Karpas-422 (cell line): Measurements from ENCODE around the gene RUSC1. TPM values are rescaled to one million over a fixed set of nuclear protein-coding genes. Genes with fewer than 3 reads are reported as not detected.
"Not testable (repeated sequence)": the region's sequence is repeated elsewhere in the genome, so short reads cannot be mapped to it uniquely, and the experiment has no call there.

Source experiments
- DNase-seq: peaks from one replicate; pipeline ENCODE4 v3.0.0-alpha.2; 2015
- H2AFZ ChIP-seq: fragments of 200-600 bp; sonication (generic); 2 replicates; pipeline ENCODE4 v1.6.1; 2014; ENCODE audit warnings: antibody characterized with exemption, low read length, mixed read lengths
- H3K27ac ChIP-seq: fragments of 200-600 bp; sonication (generic); 2 replicates; pipeline ENCODE4 v1.5.1; 2014; ENCODE audit warnings: mild to moderate bottlenecking, low read length, moderate library complexity
- H3K27me3 ChIP-seq: fragments of 200-600 bp; sonication (generic); 2 replicates; pipeline ENCODE4 v1.6.1; 2014; ENCODE audit warnings: low read length, mixed read lengths
- H3K36me3 ChIP-seq: fragments of 200-600 bp; sonication (generic); 2 replicates; pipeline ENCODE4 v1.6.1; 2014; ENCODE audit warnings: low read length, mixed read lengths; ENCODE audit not compliant: insufficient read depth
- H3K4me1 ChIP-seq: fragments of 200-600 bp; sonication (generic); 2 replicates; pipeline ENCODE4 v1.6.1; 2014; ENCODE audit warnings: mild to moderate bottlenecking, low read length, mixed read lengths
- H3K4me2 ChIP-seq: fragments of 200-600 bp; sonication (generic); 2 replicates; pipeline ENCODE4 v1.6.1; 2014; ENCODE audit warnings: low read length, low read depth, mild to moderate bottlenecking; ENCODE audit not compliant: poor library complexity, severe bottlenecking
- H3K4me3 ChIP-seq: fragments of 200-600 bp; sonication (generic); 2 replicates; pipeline ENCODE4 v1.5.1; 2014; ENCODE audit warnings: mild to moderate bottlenecking, antibody characterized with exemption, low read length, mixed read lengths
- H3K79me2 ChIP-seq: fragments of 200-600 bp; sonication (generic); 2 replicates; pipeline ENCODE4 v1.6.1; 2014; ENCODE audit warnings: mild to moderate bottlenecking, low read length, mixed read lengths
- H3K9ac ChIP-seq: fragments of 200-600 bp; sonication (generic); 2 replicates; pipeline ENCODE4 v1.6.0; 2014; ENCODE audit warnings: low read length
- H3K9me2 ChIP-seq: fragments of 200-600 bp; sonication (generic), shearing (Covaris generic); replicated peaks from 2 replicates; pipeline ENCODE4 v1.6.0; 2014; ENCODE audit warnings: mild to moderate bottlenecking, low read length, moderate library complexity; ENCODE audit not compliant: insufficient read depth
- H3K9me3 ChIP-seq: fragments of 300-700, 200-600 bp; sonication (generic); 2 replicates; pipeline ENCODE4 v1.6.1; 2014; ENCODE audit warnings: low read length, mixed read lengths
- H4K20me1 ChIP-seq: fragments of 200-600 bp; sonication (generic); 2 replicates; pipeline ENCODE4 v1.6.1; 2014; ENCODE audit warnings: mild to moderate bottlenecking, antibody characterized with exemption, low read length, low read depth; ENCODE audit not compliant: insufficient read depth
- total RNA-seq: library from RNA; depleted of rRNA; stranded (reverse); fragments of >200 nt; shearing (Covaris generic); gene quantifications from 2 replicates; pipeline ENCODE4 v1.2.3, GENCODE V29; 2014; ENCODE audit warnings: low replicate concordance

RUSC1 gene
- total RNA-seq, 1 experiment from 2014 or later = 9.2 TPM

- Histone ChIP-seq H3K4me2 (peak overlapping the region; percentile 91), H3K27me3 (no peaks in the 10 kb centered on the region)
These were observed 41.4 kb upstream of the RUSC1 start for GRCh38 chr1:155279268-155279667.

GRCh38 chr1:155282488-155283091, 38.1 kb upstream of the RUSC1 start:
- no peaks in the 10 kb centered on the region for H3K9me3 ChIP-seq
- H3K4me1 ChIP-seq = peaks cover 24% of the 10 kb centered on the region
- no peaks in the 10 kb centered on the region for H3K79me2 ChIP-seq

More at GRCh38 chr1:155279268-155279667, 41.4 kb upstream of the RUSC1 start:
- no peak for DNase-seq
- no peak overlapping the region for H3K4me3 ChIP-seq
- no peaks in the 10 kb centered on the region for H4K20me1 ChIP-seq
- no peak overlapping the region for H2AFZ ChIP-seq
- no peaks in the 10 kb centered on the region for H3K9me2 ChIP-seq
- no peaks in the 10 kb centered on the region for H3K9me3 ChIP-seq
- H3K9ac ChIP-seq = no peak overlapping the region
- H3K36me3 ChIP-seq = no peaks in the 10 kb centered on the region
- no peaks in the 10 kb centered on the region for H3K79me2 ChIP-seq
- H3K27ac ChIP-seq = no peak overlapping the region
- peaks cover 28% of the 10 kb centered on the region for H3K4me1 ChIP-seq

GRCh38 chr1:155284476-155284875, 36.2 kb upstream of the RUSC1 start:
- no peaks in the 10 kb centered on the region for H3K9me3 ChIP-seq
- H3K9ac ChIP-seq = no peak overlapping the region
- H3K4me1 ChIP-seq = peaks cover 7% of the 10 kb centered on the region
- H3K4me3 ChIP-seq = no peak overlapping the region
- no peak overlapping the region for H3K27ac ChIP-seq
- DNase-seq = no peak
- H3K4me2 ChIP-seq = no peak overlapping the region
- H4K20me1 ChIP-seq = no peaks in the 10 kb centered on the region
- H3K27me3 ChIP-seq = no peaks in the 10 kb centered on the region
- no peaks in the 10 kb centered on the region for H3K9me2 ChIP-seq
- no peaks in the 10 kb centered on the region; the same call in 1 of the 2 replicates for H3K36me3 ChIP-seq
- no peaks in the 10 kb centered on the region for H3K79me2 ChIP-seq
- no peak overlapping the region for H2AFZ ChIP-seq

More at GRCh38 chr1:155282488-155283091, 38.1 kb upstream of the RUSC1 start:
- Histone ChIP-seq H3K27ac (no peak overlapping the region), H3K9ac (no peak overlapping the region), H3K27me3 (no peaks in the 10 kb centered on the region), H3K9me2 (no peaks in the 10 kb centered on the region), H3K4me3 (no peak overlapping the region), H3K4me2 (no peak overlapping the region), H4K20me1 (no peaks in the 10 kb centered on the region), H3K36me3 (no peaks in the 10 kb centered on the region), H2AFZ (no peak overlapping the region)
- no peak for DNase-seq

GRCh38 chr1:155285063-155285462, 35.6 kb upstream of the RUSC1 start:
- no peak for DNase-seq
- no peak overlapping the region for H3K4me2 ChIP-seq
- H3K4me3 ChIP-seq = no peak overlapping the region
- no peaks in the 10 kb centered on the region for H3K9me2 ChIP-seq
- H4K20me1 ChIP-seq = no peaks in the 10 kb centered on the region
- H2AFZ ChIP-seq = no peak overlapping the region
- H3K9me3 ChIP-seq = no peaks in the 10 kb centered on the region
- no peak overlapping the region for H3K9ac ChIP-seq
- H3K79me2 ChIP-seq = no peaks in the 10 kb centered on the region
- no peaks in the 10 kb centered on the region for H3K27me3 ChIP-seq
- no peaks in the 10 kb centered on the region; the same call in 1 of the 2 replicates for H3K36me3 ChIP-seq
- H3K27ac ChIP-seq = no peak overlapping the region
- peaks cover 7% of the 10 kb centered on the region for H3K4me1 ChIP-seq

GRCh38 chr1:155285631-155286044, 35.1 kb upstream of the RUSC1 start:
- H4K20me1 ChIP-seq = no peaks in the 10 kb centered on the region

GRCh38 chr1:155286544-155286943, 34.1 kb upstream of the RUSC1 start:
- Histone ChIP-seq H3K79me2 (no peaks in the 10 kb centered on the region), H3K36me3 (no peaks in the 10 kb centered on the region; the same call in 1 of the 2 replicates), H3K4me1 (peaks cover 7% of the 10 kb centered on the region), H3K9ac (no peak overlapping the region), H3K27me3 (no peaks in the 10 kb centered on the region), H3K9me3 (no peaks in the 10 kb centered on the region), H3K9me2 (no peaks in the 10 kb centered on the region), H3K4me3 (no peak overlapping the region), H3K27ac (no peak overlapping the region), H4K20me1 (no peaks in the 10 kb centered on the region), H2AFZ (no peak overlapping the region), H3K4me2 (no peak overlapping the region)
- DNase-seq = no peak

More at GRCh38 chr1:155285631-155286044, 35.1 kb upstream of the RUSC1 start:
- no peak overlapping the region for H3K4me3 ChIP-seq
- no peak overlapping the region for H3K27ac ChIP-seq
- no peak overlapping the region for H3K9ac ChIP-seq
- DNase-seq = no peak
- no peaks in the 10 kb centered on the region for H3K79me2 ChIP-seq
- H3K27me3 ChIP-seq = no peaks in the 10 kb centered on the region
- H3K36me3 ChIP-seq = no peaks in the 10 kb centered on the region; the same call in 1 of the 2 replicates
- no peak overlapping the region for H3K4me2 ChIP-seq
- H3K4me1 ChIP-seq = peaks cover 7% of the 10 kb centered on the region
- H3K9me3 ChIP-seq = no peaks in the 10 kb centered on the region
- no peaks in the 10 kb centered on the region for H3K9me2 ChIP-seq
- no peak overlapping the region for H2AFZ ChIP-seq

- Histone ChIP-seq H3K27me3 (no peaks in the 10 kb centered on the region), H3K9ac (no peak overlapping the region), H3K9me2 (no peaks in the 10 kb centered on the region), H3K4me2 (no peak overlapping the region), H4K20me1 (no peaks in the 10 kb centered on the region), H3K27ac (no peak overlapping the region), H3K36me3 (no peaks in the 10 kb centered on the region; the same call in 1 of the 2 replicates), H3K79me2 (no peaks in the 10 kb centered on the region), H3K4me3 (no peak overlapping the region), H3K4me1 (peaks cover 5% of the 10 kb centered on the region), H3K9me3 (no peaks in the 10 kb centered on the region), H2AFZ (no peak overlapping the region)
- no peak for DNase-seq
These were observed 32.6 kb upstream of the RUSC1 start for GRCh38 chr1:155287987-155288543.

GRCh38 chr1:155291006-155291405, 29.7 kb upstream of the RUSC1 start:
- H3K79me2 ChIP-seq, H3K4me1 ChIP-seq, H3K4me2 ChIP-seq, H3K27ac ChIP-seq, H3K4me3 ChIP-seq, H3K9me2 ChIP-seq, DNase-seq, H2AFZ ChIP-seq, H3K9me3 ChIP-seq, H3K9ac ChIP-seq, H4K20me1 ChIP-seq, H3K27me3 ChIP-seq, H3K36me3 ChIP-seq: not testable (repeated sequence)
